Stimulated activated CD8-positive, alpha-beta memory T cell treated with anti-CD3 and anti-CD28 coated beads, Interleukin-12 subunit alpha, Interleukin-12 subunit beta, amount 100 ng/mL, for 1 hour (primary cell): ENCODE measurements around the gene SEMA7A.

Source experiments
- DNase-seq: peaks from one replicate; pipeline ENCODE4 v3.0.0-alpha.2; 2020; ENCODE audit warnings: low read depth

Gene SEMA7A

GRCh38 chr15:74387141-74387541, 46.6 kb downstream of the SEMA7A start:
- no peak for DNase-seq

DNA sequence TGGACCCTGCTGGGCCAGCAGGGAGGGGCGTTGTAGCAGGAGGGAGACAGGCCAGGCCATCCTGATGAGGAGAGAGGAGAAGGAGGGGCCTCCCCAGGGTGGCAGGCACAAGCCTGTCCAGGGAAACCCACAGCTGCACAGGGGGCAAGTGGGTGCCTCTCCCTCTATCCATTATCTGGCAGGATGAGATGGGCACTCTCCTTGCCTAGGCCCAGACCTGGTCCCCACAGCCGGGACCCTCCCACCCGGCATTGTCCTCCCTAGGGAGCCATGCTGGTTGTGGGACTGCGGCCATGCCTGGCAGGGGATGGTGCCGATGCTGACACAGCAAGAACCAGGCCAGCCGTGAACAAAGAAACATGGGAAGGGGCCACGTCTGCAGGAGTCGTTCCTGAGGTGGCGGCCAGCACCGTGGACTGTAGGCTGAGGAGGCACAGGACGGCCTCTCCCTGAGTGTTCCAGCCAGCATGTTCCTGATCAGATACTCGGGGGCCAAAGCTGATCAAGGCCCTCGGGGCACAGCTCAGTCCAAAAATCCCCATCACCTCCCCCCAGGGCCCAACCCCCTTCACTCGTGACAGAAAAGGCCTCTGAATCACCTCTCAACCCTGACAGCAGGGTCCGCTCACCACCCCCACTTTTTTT, 47.1 kb downstream of the SEMA7A start:
- no peak for DNase-seq

DNA sequence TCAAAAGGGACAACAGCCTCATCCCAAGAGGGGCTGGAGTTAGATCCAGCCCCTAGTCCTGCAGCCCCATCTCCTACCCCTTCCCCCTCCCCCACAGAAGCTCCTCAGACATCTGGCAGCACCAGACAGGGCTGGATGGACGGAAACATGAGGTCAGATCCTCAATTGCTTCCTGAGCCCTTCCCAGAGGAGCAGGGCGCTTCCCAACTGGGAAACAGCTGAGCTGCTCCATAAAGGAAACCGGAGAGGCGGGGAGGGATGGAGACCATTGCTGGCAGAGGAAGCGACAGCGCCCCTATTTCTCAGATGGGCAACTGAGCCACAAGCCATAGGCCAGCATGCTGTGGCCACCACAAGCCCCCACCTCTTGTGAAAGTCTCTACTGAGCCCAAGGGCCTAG, 48.0 kb downstream of the SEMA7A start:
- DNase-seq: no peak

- peak; percentile 34 for DNase-seq
Observed at GRCh38 chr15:74384881-74385643, 48.7 kb downstream of the SEMA7A start.

- no peak for DNase-seq
Observed at GRCh38 chr15:74384566-74384880, 49.2 kb downstream of the SEMA7A start.

GRCh38 chr15:74383695-74384565, 49.8 kb downstream of the SEMA7A start:
- DNase-seq: peak; percentile 45

DNA sequence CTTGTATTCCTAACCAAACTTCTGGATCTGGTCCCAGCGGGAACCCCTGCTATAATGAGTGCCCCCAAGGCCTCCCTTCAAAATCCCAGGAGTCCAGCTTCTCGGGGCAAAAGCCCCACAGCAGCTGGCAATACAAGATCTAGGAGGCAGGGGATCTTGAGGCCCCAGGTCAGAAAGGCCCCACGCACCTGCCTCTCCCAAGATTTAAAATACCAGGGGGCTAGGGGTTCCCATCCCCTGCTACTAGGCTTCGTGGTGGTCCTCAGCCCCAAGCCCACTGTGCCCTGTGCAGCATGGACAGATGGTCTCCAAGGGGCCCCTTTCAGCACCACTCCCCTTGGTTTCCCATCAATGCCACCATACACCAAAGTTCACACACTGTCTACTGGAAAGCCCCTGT, 50.5 kb downstream of the SEMA7A start:
- no peak for DNase-seq

DNA sequence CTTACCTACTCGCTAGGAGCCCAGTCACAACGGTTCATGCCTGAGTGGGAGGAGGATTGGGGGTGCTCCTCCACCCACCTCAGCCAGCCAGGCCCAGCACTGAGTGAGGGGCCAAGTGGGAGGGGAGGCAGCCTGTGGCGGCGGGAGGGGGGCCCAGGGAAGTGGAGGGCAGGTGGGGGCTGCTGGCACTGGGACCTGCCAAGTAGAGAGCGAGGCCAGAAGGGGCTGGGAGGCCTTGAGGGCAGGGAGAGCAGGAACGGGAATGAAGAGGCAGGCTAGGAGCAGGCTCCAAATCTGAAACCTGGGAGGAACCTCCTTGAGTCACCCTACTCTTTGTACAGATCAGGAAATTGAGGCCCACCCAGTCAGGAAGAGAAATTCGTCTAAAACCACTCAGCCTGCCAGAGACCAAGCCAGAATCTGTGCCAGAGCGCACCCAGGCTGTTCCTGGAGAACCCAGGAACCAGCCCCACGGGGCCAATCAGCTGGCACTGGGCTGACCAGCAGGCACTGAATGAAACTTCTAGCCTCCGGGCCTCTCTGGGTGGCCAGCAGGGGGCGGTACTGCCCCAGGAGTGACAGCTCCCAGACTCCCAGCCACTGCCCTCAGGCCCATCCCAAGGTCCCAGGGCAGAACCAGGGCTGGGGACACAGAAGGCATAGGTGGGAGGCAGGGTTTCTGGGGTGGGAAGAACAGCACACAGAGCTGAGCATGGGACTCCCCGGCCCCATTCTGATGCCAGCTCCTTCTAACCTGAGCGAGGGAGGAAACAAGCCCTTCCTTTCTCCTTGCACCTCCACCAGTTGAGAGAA, 51.5 kb downstream of the SEMA7A start:
- DNase-seq: peak; percentile 67

- no peak for DNase-seq
Observed at GRCh38 chr15:74381481-74381880, 52.3 kb downstream of the SEMA7A start.

DNA sequence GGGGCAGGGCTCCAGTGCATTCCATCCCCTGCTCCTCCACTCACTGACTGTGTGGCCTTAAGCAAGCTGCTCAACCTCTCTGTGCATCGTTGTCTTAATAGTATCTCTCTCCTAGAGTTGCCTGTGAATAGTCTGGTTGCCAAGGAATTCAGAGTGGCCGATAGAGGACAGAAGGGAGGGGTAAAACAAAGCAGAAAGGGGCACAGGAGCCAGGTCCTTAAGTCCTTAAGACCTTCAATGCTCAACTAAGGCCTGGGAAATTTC, 52.6 kb downstream of the SEMA7A start:
- no peak for DNase-seq

DNA sequence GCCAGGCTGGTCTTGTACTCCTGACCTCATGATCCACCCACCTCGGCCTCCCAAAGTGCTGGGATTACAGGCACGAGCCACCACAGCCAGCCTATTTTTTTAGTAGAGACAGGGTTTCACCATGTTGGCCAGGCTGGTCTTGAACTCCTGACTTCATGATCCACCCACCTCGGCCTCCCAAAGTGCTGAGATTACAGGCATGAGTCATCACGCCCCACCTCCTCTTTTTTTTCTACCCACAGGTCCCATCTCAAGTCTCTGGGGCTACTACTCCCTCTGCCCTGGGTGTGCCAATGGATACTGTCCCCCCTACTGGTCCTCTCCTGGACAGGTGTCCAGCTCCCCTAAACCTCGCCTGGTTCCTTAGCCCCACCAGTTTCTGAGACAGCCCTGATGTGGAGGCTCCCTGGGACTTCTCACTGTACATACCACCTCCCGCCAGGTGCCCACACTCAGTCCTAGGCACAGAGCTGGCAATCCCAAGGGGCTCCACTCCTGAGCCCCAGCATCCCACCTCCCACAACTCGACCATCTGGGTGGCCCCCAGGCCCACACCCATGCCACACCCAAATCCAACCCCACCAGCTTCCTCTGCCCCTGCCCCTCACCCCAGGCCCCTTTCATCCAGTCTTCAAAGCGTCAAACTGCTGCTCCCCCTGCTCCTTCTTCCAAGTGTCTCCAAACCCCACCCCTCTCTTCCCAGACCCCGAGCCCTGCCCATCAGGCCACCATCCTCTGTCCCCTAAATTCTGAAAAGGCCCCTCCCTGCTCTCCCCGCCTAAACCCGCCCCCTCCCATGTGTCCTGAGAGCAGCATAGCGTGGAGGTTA, 53.2 kb downstream of the SEMA7A start:
- DNase-seq: no peak

- DNase-seq: no peak
Observed at GRCh38 chr15:74378848-74379247, 54.9 kb downstream of the SEMA7A start.

GRCh38 chr15:74377831-74378766, 55.7 kb downstream of the SEMA7A start:
- DNase-seq: no peak

DNA sequence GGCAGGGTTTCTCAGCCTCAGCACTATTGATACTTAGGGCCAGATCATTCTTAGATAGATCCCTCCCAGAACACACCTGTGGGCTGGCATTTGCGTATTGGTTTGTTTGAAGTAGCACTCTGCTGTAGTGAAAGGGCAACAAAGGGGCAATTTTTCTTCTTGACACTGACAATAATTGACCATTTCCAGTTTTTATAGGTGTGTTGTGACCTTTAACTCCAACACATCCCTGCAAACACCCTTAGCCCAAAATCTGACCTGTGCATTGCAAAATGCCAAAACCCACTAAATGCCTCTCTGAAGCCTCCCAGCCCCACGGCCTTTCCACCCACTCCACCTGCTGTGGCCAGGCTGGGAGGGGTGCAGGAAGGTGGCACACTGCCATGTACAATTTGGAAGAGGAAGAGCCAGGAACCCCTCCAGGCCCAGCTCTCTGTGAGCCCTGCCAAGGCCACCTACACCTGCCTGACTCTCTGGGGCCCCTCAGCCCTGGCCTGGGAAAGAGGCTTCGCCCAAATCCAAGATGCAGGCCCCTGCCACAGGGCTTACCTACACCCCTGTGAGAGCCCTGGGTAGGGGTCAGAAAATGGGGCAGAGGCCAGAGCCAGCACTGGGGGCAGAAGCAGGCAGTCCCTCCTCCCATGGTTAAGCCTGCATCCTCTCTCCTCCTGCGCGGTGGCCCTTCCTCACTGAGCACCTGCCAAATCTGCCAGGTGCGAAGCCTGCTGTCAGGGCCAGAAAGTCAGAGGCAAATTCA, 56.8 kb downstream of the SEMA7A start:
- DNase-seq: no peak

GRCh38 chr15:74376226-74376625, 57.5 kb downstream of the SEMA7A start:
- DNase-seq: no peak

- peak; percentile 76 for DNase-seq
Observed at GRCh38 chr15:74375303-74375693, 58.5 kb downstream of the SEMA7A start.

- no peak for DNase-seq
Observed at GRCh38 chr15:74374648-74375302, 59.0 kb downstream of the SEMA7A start.

- peak; percentile 90 for DNase-seq
Observed at GRCh38 chr15:74373731-74374647, 59.8 kb downstream of the SEMA7A start.
